ENCODE measurements around the gene ULBP1. TPM values are rescaled to one million over a fixed set of nuclear protein-coding genes. Genes with fewer than 3 reads are reported as not detected.
A peak's percentile ranks its signal among the peaks of the same experiment; 100 is the strongest.
"Not testable (repeated sequence)": the region's sequence is repeated elsewhere in the genome, so short reads cannot be mapped to it uniquely, and the experiment has no call there.

ULBP1 gene
- total and polyA plus RNA-seq, 2 experiments from 2014 or later = not detected

GRCh38 chr6:150005761-150006651 is 42.3 kb downstream of the ULBP1 start:
- H3K4me1 ChIP-seq (ENCODE audit: low read depth) = no peaks in the 10 kb centered on the region
- no peak for DNase-seq (ENCODE audit: low read depth in 1 of 2, low spot score in 1 of 2)
- H3K9me3 ChIP-seq (ENCODE audit: low read depth) = no peaks in the 10 kb centered on the region
- H3K27me3 ChIP-seq = peaks cover 82% of the 10 kb centered on the region
- no peak overlapping the region for H3K27ac ChIP-seq
- H3K4me3 ChIP-seq = peak overlapping the region; percentile 63
- no peak for TF ChIP-seq CTCF (IDR thresholded peaks at IDR 0.05; ENCODE audit: low read depth, low read length)
- H3K36me3 ChIP-seq = no peaks in the 10 kb centered on the region

- peak; percentile 21 to 30 for DNase-seq (ENCODE audit: low read depth in 1 of 2, low spot score in 1 of 2)
- peak; percentile 58 for TF ChIP-seq CTCF (IDR thresholded peaks at IDR 0.05; ENCODE audit: low read depth, low read length)
- H3K4me3 ChIP-seq = no peak overlapping the region
- H3K27me3 ChIP-seq = peaks cover 85% of the 10 kb centered on the region
- H3K4me1 ChIP-seq (ENCODE audit: low read depth) = no peaks in the 10 kb centered on the region
- H3K9me3 ChIP-seq (ENCODE audit: low read depth) = no peaks in the 10 kb centered on the region
- H3K27ac ChIP-seq = no peak overlapping the region
- H3K36me3 ChIP-seq = no peaks in the 10 kb centered on the region
Observed at GRCh38 chr6:150006961-150007464, 43.3 kb downstream of the ULBP1 start.

- H3K4me1 ChIP-seq (ENCODE audit: low read depth) = no peaks in the 10 kb centered on the region
- H3K36me3 ChIP-seq = no peaks in the 10 kb centered on the region
- TF ChIP-seq CTCF (IDR thresholded peaks at IDR 0.05; ENCODE audit: low read depth, low read length) = no peak
- DNase-seq (ENCODE audit: low read depth in 1 of 2, low spot score in 1 of 2) = no peak
- no peak overlapping the region for H3K4me3 ChIP-seq
- no peaks in the 10 kb centered on the region for H3K9me3 ChIP-seq (ENCODE audit: low read depth)
- H3K27ac ChIP-seq = no peak overlapping the region
- H3K27me3 ChIP-seq = peaks cover 87% of the 10 kb centered on the region
Observed at GRCh38 chr6:150008588-150008987, 44.8 kb downstream of the ULBP1 start.

- not testable (repeated sequence) for H3K36me3 ChIP-seq; H3K9me3 ChIP-seq (ENCODE audit: low read depth); H3K4me3 ChIP-seq; H3K4me1 ChIP-seq (ENCODE audit: low read depth); DNase-seq (ENCODE audit: low read depth in 1 of 2, low spot score in 1 of 2); H3K27ac ChIP-seq
- H3K27me3 ChIP-seq = peaks cover 100% of the 10 kb centered on the region
Observed at GRCh38 chr6:150012846-150013784, 49.4 kb downstream of the ULBP1 start.

- not testable (repeated sequence) for H3K4me1 ChIP-seq (ENCODE audit: low read depth); H3K9me3 ChIP-seq (ENCODE audit: low read depth); H3K36me3 ChIP-seq; H3K27ac ChIP-seq; H3K4me3 ChIP-seq; DNase-seq (ENCODE audit: low read depth in 1 of 2, low spot score in 1 of 2)
- peaks cover 100% of the 10 kb centered on the region for H3K27me3 ChIP-seq
Observed at GRCh38 chr6:150013785-150014622, 50.3 kb downstream of the ULBP1 start.

GRCh38 chr6:150014623-150015280 is 51.0 kb downstream of the ULBP1 start:
- not testable (repeated sequence) for H3K4me3 ChIP-seq; H3K4me1 ChIP-seq (ENCODE audit: low read depth); H3K36me3 ChIP-seq; H3K27ac ChIP-seq; DNase-seq (ENCODE audit: low read depth in 1 of 2, low spot score in 1 of 2); H3K9me3 ChIP-seq (ENCODE audit: low read depth)
- peaks cover 97% of the 10 kb centered on the region for H3K27me3 ChIP-seq

GRCh38 chr6:150015281-150016001 is 51.7 kb downstream of the ULBP1 start:
- H3K36me3 ChIP-seq; H3K27ac ChIP-seq; DNase-seq (ENCODE audit: low read depth in 1 of 2, low spot score in 1 of 2); H3K4me3 ChIP-seq; H3K4me1 ChIP-seq (ENCODE audit: low read depth); H3K9me3 ChIP-seq (ENCODE audit: low read depth): not testable (repeated sequence)
- H3K27me3 ChIP-seq = peaks cover 94% of the 10 kb centered on the region
